ENCODE measurements around the gene TBC1D4. TPM values are rescaled to one million over a fixed set of nuclear protein-coding genes. Genes with fewer than 3 reads are reported as not detected.
A peak's percentile ranks its signal among the peaks of the same experiment; 100 is the strongest.

Gene TBC1D4
- total RNA-seq, 1 donor from 2014 or later: 26.1 TPM

GRCh38 chr13:75481176-75482069 lies 546 bp downstream of the TBC1D4 start:
- Histone ChIP-seq H3K36me3 (no peaks in the 10 kb centered on the region), H3K9me3 (no peaks in the 10 kb centered on the region), H3K4me1 (peaks cover 16% of the 10 kb centered on the region), H3K27me3 (no peaks in the 10 kb centered on the region), H3K4me3 (peak overlapping the region; percentile 73), H3K27ac (peak overlapping the region; percentile 58)
- intact Hi-C loops (cut with DNase I): no loop called here
- DNase-seq (peak; percentile 75), ATAC-seq (peak; percentile 51)
- no peak for TF ChIP-seq CTCF (IDR thresholded peaks at IDR 0.05)

- ATAC-seq (peak; percentile 55), DNase-seq (peak; percentile 83)
- intact Hi-C loops (cut with DNase I): no loop called here
- Histone ChIP-seq H3K27ac (peak overlapping the region; percentile 55), H3K9me3 (no peaks in the 10 kb centered on the region), H3K4me1 (peaks cover 16% of the 10 kb centered on the region), H3K36me3 (no peaks in the 10 kb centered on the region), H3K27me3 (no peaks in the 10 kb centered on the region), H3K4me3 (peak overlapping the region; percentile 73)
- no peak for TF ChIP-seq CTCF (IDR thresholded peaks at IDR 0.05)
Measured at GRCh38 chr13:75480671-75481175, 1.2 kb downstream of the TBC1D4 start.

- Histone ChIP-seq H3K9me3 (no peaks in the 10 kb centered on the region), H3K27ac (no peak overlapping the region), H3K4me3 (peak overlapping the region; percentile 73), H3K27me3 (no peaks in the 10 kb centered on the region), H3K36me3 (no peaks in the 10 kb centered on the region), H3K4me1 (peaks cover 21% of the 10 kb centered on the region)
- no peak for DNase-seq
- no peak for ATAC-seq
- intact Hi-C loops (cut with DNase I): no loop called here
- no peak for TF ChIP-seq CTCF (IDR thresholded peaks at IDR 0.05)
Measured at GRCh38 chr13:75479102-75479740, 2.7 kb downstream of the TBC1D4 start.

- H3K4me3 ChIP-seq: no peak overlapping the region
- intact Hi-C loops (cut with DNase I): no loop called here
- no peak for ATAC-seq
Measured at GRCh38 chr13:75478659-75479058, 3.3 kb downstream of the TBC1D4 start.

GRCh38 chr13:75474956-75475355 lies 7.0 kb downstream of the TBC1D4 start:
- Histone ChIP-seq H3K4me1 (peaks cover 21% of the 10 kb centered on the region), H3K9me3 (no peaks in the 10 kb centered on the region), H3K27me3 (no peaks in the 10 kb centered on the region), H3K27ac (no peak overlapping the region), H3K36me3 (no peaks in the 10 kb centered on the region), H3K4me3 (no peak overlapping the region)
- DNase-seq (no peak), ATAC-seq (no peak)
- intact Hi-C loops (cut with DNase I): no loop called here
- no peak for TF ChIP-seq CTCF (IDR thresholded peaks at IDR 0.05)

More at GRCh38 chr13:75478659-75479058, 3.3 kb downstream of the TBC1D4 start:
- DNase-seq: no peak
- Histone ChIP-seq H3K4me1 (peaks cover 21% of the 10 kb centered on the region), H3K36me3 (no peaks in the 10 kb centered on the region), H3K9me3 (no peaks in the 10 kb centered on the region), H3K27ac (no peak overlapping the region), H3K27me3 (no peaks in the 10 kb centered on the region)
- no peak for TF ChIP-seq CTCF (IDR thresholded peaks at IDR 0.05)
